Neural cell (in vitro differentiated cells): ENCODE results near the gene PNPLA5. TPM values are rescaled to one million over a fixed set of nuclear protein-coding genes. Genes with fewer than 3 reads are reported as not detected.

ENCODE experiments used
- H2AFZ ChIP-seq: fragments of 200-600, 300-800 bp; sonication (generic), shearing (Covaris generic); 2 replicates; pipeline ENCODE4 v1.6.0; 2014; ENCODE audit warnings: low read depth, mild to moderate bottlenecking, antibody characterized with exemption, low read length, moderate library complexity
- H3F3A ChIP-seq: fragments of 200-600 bp; shearing (Covaris generic); 2 replicates; pipeline ENCODE4 v1.6.1; 2016; ENCODE audit warnings: mild to moderate bottlenecking, moderate library complexity, mixed read lengths, antibody characterized with exemption, low read length; ENCODE audit not compliant: insufficient read depth, poor library complexity, severe bottlenecking
- H3K27ac ChIP-seq: fragments of 200-600, 300-800 bp; sonication (generic), shearing (Covaris generic); 2 replicates; pipeline ENCODE4 v1.5.1; 2014; ENCODE audit warnings: mild to moderate bottlenecking, low read length, moderate library complexity
- H3K27me3 ChIP-seq: fragments of 300-800, 200-600 bp; sonication (generic), shearing (Covaris generic); 2 replicates; pipeline ENCODE4 v1.6.0; 2014; ENCODE audit warnings: mild to moderate bottlenecking, low read depth, low read length, moderate library complexity; ENCODE audit not compliant: insufficient read depth
- H3K36me3 ChIP-seq: fragments of 300-800, 200-600 bp; sonication (generic), shearing (Covaris generic); 2 replicates; pipeline ENCODE4 v1.5.1; 2014; ENCODE audit warnings: mild to moderate bottlenecking, antibody characterized with exemption, low read length, moderate library complexity; ENCODE audit not compliant: insufficient read depth
- H3K4me2 ChIP-seq: fragments of 300-800, 200-600 bp; sonication (generic), shearing (Covaris generic); 2 replicates; pipeline ENCODE4 v1.6.0; 2014; ENCODE audit warnings: mild to moderate bottlenecking, low read length
- H3K4me3 ChIP-seq: fragments of 300-800, 200-600 bp; sonication (generic), shearing (Covaris generic); 2 replicates; pipeline ENCODE4 v1.5.1; 2014; ENCODE audit warnings: mild to moderate bottlenecking, low read length, moderate library complexity
- H3K79me2 ChIP-seq: fragments of 200-600 bp; shearing (Covaris generic); replicated peaks from 2 replicates; pipeline ENCODE4 v1.6.0; 2014; ENCODE audit warnings: mild to moderate bottlenecking, low read length, moderate library complexity; ENCODE audit not compliant: insufficient read depth
- H3K9ac ChIP-seq: fragments of 300-800, 200-600 bp; sonication (generic), shearing (Covaris generic); 2 replicates; pipeline ENCODE4 v1.6.1; 2016; ENCODE audit warnings: mild to moderate bottlenecking, low read length, mixed read lengths
- H3K9me2 ChIP-seq: fragments of 200-600 bp; shearing (Covaris generic); 2 replicates; pipeline ENCODE4 v1.6.1; 2016; ENCODE audit warnings: mild to moderate bottlenecking, low read length, mixed read lengths; ENCODE audit not compliant: insufficient read depth
- H3K9me3 ChIP-seq: fragments of 200-600, 300-800 bp; sonication (generic), shearing (Covaris generic); 2 replicates; pipeline ENCODE4 v1.6.1; 2016; ENCODE audit warnings: mild to moderate bottlenecking, mixed run types, low read length, moderate library complexity, mixed read lengths
- H4K20me1 ChIP-seq: fragments of 200-600 bp; shearing (Covaris generic); 2 replicates; pipeline ENCODE4 v1.6.1; 2016; ENCODE audit warnings: mild to moderate bottlenecking, mixed run types; ENCODE audit not compliant: insufficient read depth
- CTCF ChIP-seq: fragments of 450-650 bp; IDR thresholded peaks from 2 replicates; pipeline ENCODE4 v1.5.1; 2014; ENCODE audit warnings: antibody characterized with exemption, mild to moderate bottlenecking, moderate library complexity; ENCODE audit not compliant: poor library complexity, severe bottlenecking
- EP300 ChIP-seq: fragments of 450-650 bp; conservative IDR thresholded peaks from 2 replicates; pipeline ENCODE4 v1.6.1; 2014; ENCODE audit warnings: antibody characterized with exemption, mild to moderate bottlenecking, moderate library complexity; ENCODE audit not compliant: poor library complexity, severe bottlenecking
- EZH2 ChIP-seq: fragments of 200-600, 300-800 bp; shearing (Covaris generic), sonication (generic); IDR thresholded peaks from 2 replicates; pipeline ENCODE4 v1.6.1; 2014; ENCODE audit warnings: antibody characterized with exemption, low read length, borderline replicate concordance, mild to moderate bottlenecking; ENCODE audit not compliant: insufficient read depth, poor library complexity, severe bottlenecking
- MXI1 ChIP-seq: fragments of 450-650 bp; conservative IDR thresholded peaks from 2 replicates; pipeline ENCODE4 v1.6.1; 2014; ENCODE audit warnings: antibody characterized with exemption, mild to moderate bottlenecking; ENCODE audit not compliant: poor library complexity, severe bottlenecking
- POLR2AphosphoS5 ChIP-seq: IDR thresholded peaks from 2 replicates; pipeline ENCODE4 v1.6.1; 2012
- RAD21 ChIP-seq: fragments of 450-650 bp; conservative IDR thresholded peaks from 2 replicates; pipeline ENCODE4 v1.6.1; 2014; ENCODE audit warnings: antibody characterized with exemption, mild to moderate bottlenecking, moderate library complexity
- SMC3 ChIP-seq: fragments of 450-650 bp; conservative IDR thresholded peaks from 2 replicates; pipeline ENCODE4 v1.6.1; 2014; ENCODE audit warnings: antibody characterized with exemption, mild to moderate bottlenecking, moderate library complexity; ENCODE audit not compliant: poor library complexity
- TAF1 ChIP-seq: IDR thresholded peaks from 2 replicates; pipeline ENCODE4 v1.6.1; 2012; ENCODE audit warnings: low read depth
- polyA plus RNA-seq: library from polyadenylated mRNA; depleted of rRNA; stranded (reverse); fragments of >200 nt; gene quantifications from 2 replicates; pipeline ENCODE4 v1.2.3, GENCODE V29; 2014
- TF ChIP-seq, protein P1 (sequence below): IDR thresholded peaks from 2 replicates; pipeline ENCODE4 v1.6.1; 2012; ENCODE audit warnings: borderline replicate concordance

Gene PNPLA5
- polyA plus RNA-seq, 1 donor from 2014 or later: not detected

- Histone ChIP-seq H3K9me3 (no peaks in the 10 kb centered on the region), H3K79me2 (no peaks in the 10 kb centered on the region), H3K36me3 (no peaks in the 10 kb centered on the region), H3K27ac (no peak overlapping the region), H4K20me1 (no peaks in the 10 kb centered on the region), H3K4me3 (no peak overlapping the region), H3K4me2 (no peak overlapping the region), H3K9me2 (no peaks in the 10 kb centered on the region), H3F3A (no peaks in the 10 kb centered on the region), H3K9ac (no peak overlapping the region), H2AFZ (no peak overlapping the region), H3K27me3 (no peaks in the 10 kb centered on the region)
- TF ChIP-seq MXI1: no peak
- no peak for TF ChIP-seq EP300
- TF ChIP-seq TAF1: no peak
- no peak for TF ChIP-seq POLR2AphosphoS5
- TF ChIP-seq SMC3: no peak
- TF ChIP-seq CTCF: no peak
- no peak for TF ChIP-seq EZH2
- TF ChIP-seq, protein P1, sequence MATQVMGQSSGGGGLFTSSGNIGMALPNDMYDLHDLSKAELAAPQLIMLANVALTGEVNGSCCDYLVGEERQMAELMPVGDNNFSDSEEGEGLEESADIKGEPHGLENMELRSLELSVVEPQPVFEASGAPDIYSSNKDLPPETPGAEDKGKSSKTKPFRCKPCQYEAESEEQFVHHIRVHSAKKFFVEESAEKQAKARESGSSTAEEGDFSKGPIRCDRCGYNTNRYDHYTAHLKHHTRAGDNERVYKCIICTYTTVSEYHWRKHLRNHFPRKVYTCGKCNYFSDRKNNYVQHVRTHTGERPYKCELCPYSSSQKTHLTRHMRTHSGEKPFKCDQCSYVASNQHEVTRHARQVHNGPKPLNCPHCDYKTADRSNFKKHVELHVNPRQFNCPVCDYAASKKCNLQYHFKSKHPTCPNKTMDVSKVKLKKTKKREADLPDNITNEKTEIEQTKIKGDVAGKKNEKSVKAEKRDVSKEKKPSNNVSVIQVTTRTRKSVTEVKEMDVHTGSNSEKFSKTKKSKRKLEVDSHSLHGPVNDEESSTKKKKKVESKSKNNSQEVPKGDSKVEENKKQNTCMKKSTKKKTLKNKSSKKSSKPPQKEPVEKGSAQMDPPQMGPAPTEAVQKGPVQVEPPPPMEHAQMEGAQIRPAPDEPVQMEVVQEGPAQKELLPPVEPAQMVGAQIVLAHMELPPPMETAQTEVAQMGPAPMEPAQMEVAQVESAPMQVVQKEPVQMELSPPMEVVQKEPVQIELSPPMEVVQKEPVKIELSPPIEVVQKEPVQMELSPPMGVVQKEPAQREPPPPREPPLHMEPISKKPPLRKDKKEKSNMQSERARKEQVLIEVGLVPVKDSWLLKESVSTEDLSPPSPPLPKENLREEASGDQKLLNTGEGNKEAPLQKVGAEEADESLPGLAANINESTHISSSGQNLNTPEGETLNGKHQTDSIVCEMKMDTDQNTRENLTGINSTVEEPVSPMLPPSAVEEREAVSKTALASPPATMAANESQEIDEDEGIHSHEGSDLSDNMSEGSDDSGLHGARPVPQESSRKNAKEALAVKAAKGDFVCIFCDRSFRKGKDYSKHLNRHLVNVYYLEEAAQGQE: no peak
- no peak for TF ChIP-seq RAD21
Measured at GRCh38 chr22:43881091-43882061, 10.4 kb downstream of the PNPLA5 start.

DNA sequence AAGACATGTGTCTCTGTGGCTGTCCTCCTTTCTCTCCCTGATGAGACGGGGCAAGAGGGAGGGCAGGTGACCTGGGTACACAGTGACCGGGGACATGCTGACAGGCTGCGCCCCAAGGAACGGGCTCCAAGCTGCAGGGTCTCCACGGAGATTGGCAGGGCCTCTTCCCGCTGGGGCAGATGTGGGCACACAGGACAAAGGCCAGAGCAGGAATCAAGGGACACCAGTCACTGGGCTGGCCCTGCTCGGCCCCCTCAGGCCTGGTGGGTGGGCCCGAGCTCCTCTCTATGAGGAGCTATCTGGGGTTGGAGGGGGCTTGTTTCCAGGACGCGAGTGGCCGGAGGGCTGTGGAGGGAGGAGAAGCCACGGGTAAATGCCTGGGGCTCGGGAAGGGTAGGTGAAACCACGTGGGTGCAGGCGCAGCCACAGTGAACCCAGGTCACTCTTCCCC lies 11.2 kb downstream of the PNPLA5 start:
- Histone ChIP-seq H3K27me3 (no peaks in the 10 kb centered on the region), H3K36me3 (no peaks in the 10 kb centered on the region), H3K9ac (no peak overlapping the region), H3K79me2 (no peaks in the 10 kb centered on the region), H3K9me3 (no peaks in the 10 kb centered on the region), H4K20me1 (no peaks in the 10 kb centered on the region), H3K9me2 (no peaks in the 10 kb centered on the region), H3F3A (no peaks in the 10 kb centered on the region), H2AFZ (no peak overlapping the region), H3K4me2 (no peak overlapping the region), H3K4me3 (no peak overlapping the region), H3K27ac (no peak overlapping the region)
- no peak for TF ChIP-seq CTCF
- no peak for TF ChIP-seq EZH2
- TF ChIP-seq EP300: no peak
- no peak for TF ChIP-seq MXI1
- no peak for TF ChIP-seq POLR2AphosphoS5
- no peak for TF ChIP-seq RAD21
- no peak for TF ChIP-seq SMC3
- no peak for TF ChIP-seq TAF1
- TF ChIP-seq, protein P1: no peak
